NB4 (cell line): ENCODE results near the gene RSPH1.

Experiments used
- CTCF ChIP-seq: IDR thresholded peaks from one replicate; pipeline ENCODE4 v1.5.1; 2012; ENCODE audit warnings: low read depth, low read length
- MYC ChIP-seq: IDR thresholded peaks from 2 replicates; pipeline ENCODE4 v1.6.1; 2011; ENCODE audit warnings: low read depth, low read length

GRCh38 chr21:42445311-42445710 is 50.7 kb downstream of the RSPH1 start:
- TF ChIP-seq CTCF (no peak), MYC (no peak)
